ENCODE measurements around the gene PCYT1A. TPM values are rescaled to one million over a fixed set of nuclear protein-coding genes. Genes with fewer than 3 reads are reported as not detected.
A peak's percentile ranks its signal among the peaks of the same experiment; 100 is the strongest.

Gene PCYT1A
- total RNA-seq, 1 donor from 2014 or later: 74.4 TPM

DNA sequence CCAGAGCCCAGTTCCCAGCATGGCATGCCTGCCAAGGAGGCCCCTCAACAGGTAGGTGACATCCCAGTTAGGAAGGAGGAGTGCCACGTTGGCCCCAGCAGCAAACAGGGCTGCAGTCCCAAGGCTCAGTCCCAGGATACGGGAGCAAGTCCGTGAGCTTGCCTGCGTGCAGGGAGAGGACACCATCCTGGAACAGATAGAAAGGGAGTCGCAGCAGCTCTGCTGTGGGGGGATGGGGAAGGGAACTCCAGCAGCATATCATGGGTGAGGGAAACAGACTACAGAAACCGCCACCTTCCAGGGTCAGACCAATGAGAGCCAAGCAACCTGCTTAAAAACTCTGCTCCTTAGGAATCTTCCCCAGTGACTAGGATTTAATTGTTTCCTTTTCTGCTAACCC lies 39.9 kb upstream of the PCYT1A start:
- Mint-ChIP-seq H3K36me3 (ENCODE audit: low read depth) (no peaks in the 10 kb centered on the region), H3K9me3 (ENCODE audit: low read depth) (no peaks in the 10 kb centered on the region), H3K4me3 (ENCODE audit: unreplicated experiment) (no peak overlapping the region), H3K27me3 (ENCODE audit: low read depth) (no peaks in the 10 kb centered on the region), H3K4me1 (ENCODE audit: low read depth) (peaks cover 6% of the 10 kb centered on the region), H3K27ac (ENCODE audit: unreplicated experiment) (no peak overlapping the region)
- no peak for DNase-seq (ENCODE audit: low spot score)
- TF ChIP-seq, protein P1, sequence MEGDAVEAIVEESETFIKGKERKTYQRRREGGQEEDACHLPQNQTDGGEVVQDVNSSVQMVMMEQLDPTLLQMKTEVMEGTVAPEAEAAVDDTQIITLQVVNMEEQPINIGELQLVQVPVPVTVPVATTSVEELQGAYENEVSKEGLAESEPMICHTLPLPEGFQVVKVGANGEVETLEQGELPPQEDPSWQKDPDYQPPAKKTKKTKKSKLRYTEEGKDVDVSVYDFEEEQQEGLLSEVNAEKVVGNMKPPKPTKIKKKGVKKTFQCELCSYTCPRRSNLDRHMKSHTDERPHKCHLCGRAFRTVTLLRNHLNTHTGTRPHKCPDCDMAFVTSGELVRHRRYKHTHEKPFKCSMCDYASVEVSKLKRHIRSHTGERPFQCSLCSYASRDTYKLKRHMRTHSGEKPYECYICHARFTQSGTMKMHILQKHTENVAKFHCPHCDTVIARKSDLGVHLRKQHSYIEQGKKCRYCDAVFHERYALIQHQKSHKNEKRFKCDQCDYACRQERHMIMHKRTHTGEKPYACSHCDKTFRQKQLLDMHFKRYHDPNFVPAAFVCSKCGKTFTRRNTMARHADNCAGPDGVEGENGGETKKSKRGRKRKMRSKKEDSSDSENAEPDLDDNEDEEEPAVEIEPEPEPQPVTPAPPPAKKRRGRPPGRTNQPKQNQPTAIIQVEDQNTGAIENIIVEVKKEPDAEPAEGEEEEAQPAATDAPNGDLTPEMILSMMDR (IDR thresholded peaks at IDR 0.05): no peak

DNA sequence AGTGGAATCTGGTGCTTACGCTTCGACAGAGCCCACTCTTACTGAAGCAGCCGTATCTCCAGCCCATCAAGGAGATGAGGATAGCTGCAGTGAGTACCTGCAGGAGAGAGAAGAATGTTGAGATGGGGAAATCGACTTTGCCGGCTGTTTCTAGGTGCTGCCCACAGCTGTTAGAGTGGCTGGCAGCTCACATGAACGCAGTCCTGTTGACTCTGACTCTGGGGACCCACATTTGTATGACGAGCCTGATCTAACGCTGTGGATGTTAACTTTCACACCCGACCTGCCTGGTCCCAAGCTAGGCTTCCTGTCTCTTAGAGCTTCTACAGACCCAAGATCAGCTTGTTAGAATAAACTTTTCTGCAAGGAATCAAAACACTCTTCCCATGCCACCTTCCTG lies 39.4 kb upstream of the PCYT1A start:
- H3K9me3 Mint-ChIP-seq (ENCODE audit: low read depth): no peaks in the 10 kb centered on the region
- no peaks in the 10 kb centered on the region for H3K36me3 Mint-ChIP-seq (ENCODE audit: low read depth)
- H3K4me1 Mint-ChIP-seq (ENCODE audit: low read depth): peaks cover 6% of the 10 kb centered on the region
- TF ChIP-seq, protein P1 (IDR thresholded peaks at IDR 0.05): no peak
- H3K27me3 Mint-ChIP-seq (ENCODE audit: low read depth): no peaks in the 10 kb centered on the region
- no peak overlapping the region for H3K4me3 Mint-ChIP-seq (ENCODE audit: unreplicated experiment)
- DNase-seq (ENCODE audit: low spot score): no peak
- H3K27ac Mint-ChIP-seq (ENCODE audit: unreplicated experiment): no peak overlapping the region

DNA sequence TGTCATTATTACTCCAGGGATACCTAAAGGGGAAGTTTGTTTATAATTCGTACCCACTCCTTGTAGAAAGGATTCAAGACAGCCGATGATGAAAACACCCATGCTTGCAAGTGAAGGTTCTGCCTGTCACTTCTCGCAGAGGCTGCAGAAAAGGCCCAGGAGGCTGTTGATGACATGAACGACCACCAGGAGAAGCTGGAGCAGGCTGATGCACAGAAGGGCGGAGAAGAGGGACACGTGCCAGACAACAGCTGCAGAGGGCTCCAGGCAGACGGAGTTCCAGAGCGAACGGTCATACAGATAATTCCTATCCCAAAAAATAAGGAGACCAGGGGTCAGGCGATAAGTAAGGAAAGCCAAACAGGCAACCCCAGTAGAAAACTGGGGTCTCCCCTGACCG lies 36.2 kb upstream of the PCYT1A start:
- no peaks in the 10 kb centered on the region for H3K27me3 Mint-ChIP-seq (ENCODE audit: low read depth)
- H3K36me3 Mint-ChIP-seq (ENCODE audit: low read depth): no peaks in the 10 kb centered on the region
- H3K27ac Mint-ChIP-seq (ENCODE audit: unreplicated experiment): no peak overlapping the region
- H3K4me1 Mint-ChIP-seq (ENCODE audit: low read depth): peaks cover 6% of the 10 kb centered on the region
- no peak overlapping the region for H3K4me3 Mint-ChIP-seq (ENCODE audit: unreplicated experiment)
- no peak for DNase-seq (ENCODE audit: low spot score)
- TF ChIP-seq, protein P1 (IDR thresholded peaks at IDR 0.05): peak; percentile 31
- H3K9me3 Mint-ChIP-seq (ENCODE audit: low read depth): no peaks in the 10 kb centered on the region

DNA sequence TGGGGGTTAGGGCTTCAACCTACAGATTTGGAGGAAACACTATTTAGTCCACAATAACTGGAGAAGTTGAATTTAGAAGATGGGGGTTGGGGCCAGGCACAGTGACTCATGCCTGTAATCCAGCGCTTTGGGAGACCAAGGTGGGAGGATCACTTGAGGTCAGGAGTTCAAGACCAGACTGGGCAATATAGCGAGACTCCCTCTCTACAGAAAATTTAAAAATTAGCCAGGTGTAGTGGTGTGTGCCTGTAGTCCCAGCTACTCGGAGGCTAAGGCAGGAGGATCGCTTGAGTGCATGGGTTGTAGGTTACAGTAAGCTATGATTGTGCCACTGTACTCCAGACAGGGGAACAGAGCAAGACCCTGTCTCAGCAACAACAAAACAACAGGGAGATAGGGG lies 35.5 kb upstream of the PCYT1A start:
- H3K9me3 Mint-ChIP-seq (ENCODE audit: low read depth): no peaks in the 10 kb centered on the region
- H3K27me3 Mint-ChIP-seq (ENCODE audit: low read depth): no peaks in the 10 kb centered on the region
- TF ChIP-seq, protein P1 (IDR thresholded peaks at IDR 0.05): no peak
- DNase-seq (ENCODE audit: low spot score): no peak
- H3K4me3 Mint-ChIP-seq (ENCODE audit: unreplicated experiment): no peak overlapping the region
- H3K27ac Mint-ChIP-seq (ENCODE audit: unreplicated experiment): no peak overlapping the region
- peaks cover 6% of the 10 kb centered on the region for H3K4me1 Mint-ChIP-seq (ENCODE audit: low read depth)
- H3K36me3 Mint-ChIP-seq (ENCODE audit: low read depth): no peaks in the 10 kb centered on the region

DNA sequence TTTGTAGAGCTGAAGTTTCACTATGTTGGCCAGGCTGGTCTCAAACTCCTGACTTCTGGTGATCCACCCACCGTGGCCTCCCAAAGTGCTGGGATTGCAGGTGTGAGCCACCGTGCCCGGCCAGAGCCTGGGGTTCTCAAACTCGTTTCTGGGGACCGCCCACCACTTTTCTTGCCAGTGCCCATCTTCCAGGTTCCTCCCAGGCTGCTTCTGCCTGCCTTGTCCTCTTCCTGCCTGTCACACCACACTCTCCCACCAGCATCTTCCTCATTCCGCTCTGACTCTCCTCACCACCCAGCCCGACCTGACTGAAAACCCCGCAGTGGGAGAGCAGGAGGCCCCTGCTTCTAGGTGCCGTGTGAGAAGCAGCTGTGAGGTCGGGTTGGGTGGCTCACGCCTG lies 33.6 kb upstream of the PCYT1A start:
- DNase-seq (ENCODE audit: low spot score): no peak
- TF ChIP-seq, protein P1 (IDR thresholded peaks at IDR 0.05): no peak
- no peak overlapping the region for H3K27ac Mint-ChIP-seq (ENCODE audit: unreplicated experiment)
- no peaks in the 10 kb centered on the region for H3K36me3 Mint-ChIP-seq (ENCODE audit: low read depth)
- no peaks in the 10 kb centered on the region for H3K27me3 Mint-ChIP-seq (ENCODE audit: low read depth)
- H3K4me3 Mint-ChIP-seq (ENCODE audit: unreplicated experiment): no peak overlapping the region
- peaks cover 6% of the 10 kb centered on the region for H3K4me1 Mint-ChIP-seq (ENCODE audit: low read depth)
- no peaks in the 10 kb centered on the region for H3K9me3 Mint-ChIP-seq (ENCODE audit: low read depth)

Data from chondrocyte (in vitro differentiated cells).